Mesothelial cell of epicardium (in vitro differentiated cells): ENCODE measurements around the gene LRRK1. TPM values are rescaled to one million over a fixed set of nuclear protein-coding genes. Genes with fewer than 3 reads are reported as not detected.
A peak's percentile ranks its signal among the peaks of the same experiment; 100 is the strongest.

Source experiments
- DNase-seq, 2 experiments: peaks; one replicate each; pipeline ENCODE4 v3.0.0; 2021; ENCODE audit warnings: low spot score in 2 of 2; ENCODE audit not compliant: unreplicated experiment in 2 of 2
- H3K27ac Mint-ChIP-seq: 2 replicates; pipeline ENCODE4 v1.8.0; 2021; ENCODE audit warnings: mixed read lengths
- H3K27me3 Mint-ChIP-seq: 2 replicates; pipeline ENCODE4 v1.8.0; 2021; ENCODE audit warnings: low read depth, mixed read lengths
- H3K36me3 Mint-ChIP-seq: 2 replicates; pipeline ENCODE4 v1.8.0; 2021; ENCODE audit warnings: mixed read lengths
- H3K4me1 Mint-ChIP-seq: 2 replicates; pipeline ENCODE4 v1.8.0; 2021; ENCODE audit warnings: mixed read lengths
- H3K4me3 Mint-ChIP-seq: 2 replicates; pipeline ENCODE4 v1.8.0; 2021; ENCODE audit warnings: mild to moderate bottlenecking, moderate library complexity, mixed read lengths
- H3K9me3 Mint-ChIP-seq: 2 replicates; pipeline ENCODE4 v1.8.0; 2021; ENCODE audit warnings: mixed read lengths
- total RNA-seq: library from RNA; stranded (reverse); gene quantifications from 3 replicates; pipeline ENCODE4 v1.2.1, GENCODE V29; 2021
- TF ChIP-seq, protein P1 (sequence below): fragments of 200-600 bp; sonication (generic); IDR thresholded peaks from one replicate; pipeline ENCODE4 v1.5.0; 2021; ENCODE audit warnings: antibody characterized with exemption; ENCODE audit not compliant: unreplicated experiment

LRRK1 gene
- total RNA-seq, 1 donor from 2014 or later: 2.3 TPM

DNA sequence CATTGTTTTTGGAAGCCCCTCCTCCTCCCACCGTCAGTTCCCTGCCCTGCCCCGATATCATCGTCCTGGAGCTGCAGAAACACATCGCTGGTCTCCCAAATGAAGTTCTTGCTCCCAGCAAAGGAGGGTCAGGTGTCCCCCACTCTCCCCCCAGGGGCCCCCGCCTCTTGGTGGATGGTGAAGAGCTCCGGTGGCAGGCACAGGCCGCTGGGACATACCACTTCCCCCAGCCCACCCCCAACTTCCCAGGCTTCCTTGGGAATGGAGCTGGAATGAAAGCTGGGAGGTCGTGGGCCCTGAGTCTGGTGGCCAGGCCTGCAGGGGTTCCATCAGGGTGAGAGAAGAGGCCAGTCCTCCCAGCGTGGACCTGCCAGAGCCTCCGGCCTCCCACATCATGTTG, 195.0 kb downstream of the LRRK1 start:
- Mint-ChIP-seq H3K27ac (no peak overlapping the region), H3K27me3 (no peaks in the 10 kb centered on the region), H3K9me3 (no peaks in the 10 kb centered on the region), H3K4me1 (peaks cover 23% of the 10 kb centered on the region), H3K36me3 (no peaks in the 10 kb centered on the region), H3K4me3 (no peak overlapping the region)
- DNase-seq: no peak
- TF ChIP-seq, protein P1, sequence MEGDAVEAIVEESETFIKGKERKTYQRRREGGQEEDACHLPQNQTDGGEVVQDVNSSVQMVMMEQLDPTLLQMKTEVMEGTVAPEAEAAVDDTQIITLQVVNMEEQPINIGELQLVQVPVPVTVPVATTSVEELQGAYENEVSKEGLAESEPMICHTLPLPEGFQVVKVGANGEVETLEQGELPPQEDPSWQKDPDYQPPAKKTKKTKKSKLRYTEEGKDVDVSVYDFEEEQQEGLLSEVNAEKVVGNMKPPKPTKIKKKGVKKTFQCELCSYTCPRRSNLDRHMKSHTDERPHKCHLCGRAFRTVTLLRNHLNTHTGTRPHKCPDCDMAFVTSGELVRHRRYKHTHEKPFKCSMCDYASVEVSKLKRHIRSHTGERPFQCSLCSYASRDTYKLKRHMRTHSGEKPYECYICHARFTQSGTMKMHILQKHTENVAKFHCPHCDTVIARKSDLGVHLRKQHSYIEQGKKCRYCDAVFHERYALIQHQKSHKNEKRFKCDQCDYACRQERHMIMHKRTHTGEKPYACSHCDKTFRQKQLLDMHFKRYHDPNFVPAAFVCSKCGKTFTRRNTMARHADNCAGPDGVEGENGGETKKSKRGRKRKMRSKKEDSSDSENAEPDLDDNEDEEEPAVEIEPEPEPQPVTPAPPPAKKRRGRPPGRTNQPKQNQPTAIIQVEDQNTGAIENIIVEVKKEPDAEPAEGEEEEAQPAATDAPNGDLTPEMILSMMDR: no peak

DNA sequence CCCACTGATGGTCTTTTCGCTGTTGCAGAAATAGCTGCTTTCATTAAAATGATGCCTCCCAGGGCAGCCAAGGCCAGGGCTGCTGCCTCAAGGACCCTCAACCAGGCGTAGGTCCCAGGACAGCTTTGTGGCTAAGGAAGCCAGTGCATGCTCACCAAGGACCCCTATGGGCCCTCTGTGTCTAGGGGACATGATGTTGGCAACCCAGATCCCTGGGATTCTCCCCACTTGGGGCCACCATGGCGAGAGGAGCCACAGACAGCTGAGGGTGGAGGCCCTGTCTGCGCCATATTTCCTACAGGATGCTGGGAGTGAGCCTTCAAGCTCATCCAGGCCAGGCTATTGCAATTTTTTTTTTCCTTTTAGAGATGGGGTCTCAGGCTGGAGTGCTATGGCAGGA, 195.5 kb downstream of the LRRK1 start:
- Mint-ChIP-seq H3K4me3 (no peak overlapping the region), H3K9me3 (no peaks in the 10 kb centered on the region), H3K36me3 (no peaks in the 10 kb centered on the region), H3K4me1 (peaks cover 23% of the 10 kb centered on the region), H3K27ac (no peak overlapping the region), H3K27me3 (no peaks in the 10 kb centered on the region)
- no peak for DNase-seq
- TF ChIP-seq, protein P1: no peak

DNA sequence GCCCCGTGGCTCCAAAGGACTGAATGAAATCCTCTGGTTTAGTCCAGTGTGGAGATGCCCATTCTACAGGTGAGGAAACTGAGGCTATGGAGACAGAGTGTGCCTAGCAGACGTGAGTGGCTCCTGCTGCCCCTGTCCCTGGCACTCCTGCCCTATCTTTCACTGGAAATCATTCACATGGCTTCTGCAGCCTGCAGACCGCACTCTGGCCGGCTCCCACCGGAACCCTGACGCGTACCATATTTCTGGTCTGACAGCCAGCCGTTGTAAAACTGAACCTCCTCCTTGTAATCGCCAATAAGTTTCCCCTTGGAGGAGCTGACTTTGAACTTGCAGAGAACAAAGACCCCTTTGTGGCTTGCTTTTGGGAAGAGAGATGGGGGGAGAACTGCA, 196.2 kb downstream of the LRRK1 start:
- Mint-ChIP-seq H3K27me3 (no peaks in the 10 kb centered on the region), H3K4me1 (peaks cover 23% of the 10 kb centered on the region), H3K4me3 (no peak overlapping the region), H3K27ac (peak overlapping the region; percentile 78), H3K9me3 (no peaks in the 10 kb centered on the region), H3K36me3 (no peaks in the 10 kb centered on the region)
- TF ChIP-seq, protein P1: no peak
- no peak for DNase-seq

DNA sequence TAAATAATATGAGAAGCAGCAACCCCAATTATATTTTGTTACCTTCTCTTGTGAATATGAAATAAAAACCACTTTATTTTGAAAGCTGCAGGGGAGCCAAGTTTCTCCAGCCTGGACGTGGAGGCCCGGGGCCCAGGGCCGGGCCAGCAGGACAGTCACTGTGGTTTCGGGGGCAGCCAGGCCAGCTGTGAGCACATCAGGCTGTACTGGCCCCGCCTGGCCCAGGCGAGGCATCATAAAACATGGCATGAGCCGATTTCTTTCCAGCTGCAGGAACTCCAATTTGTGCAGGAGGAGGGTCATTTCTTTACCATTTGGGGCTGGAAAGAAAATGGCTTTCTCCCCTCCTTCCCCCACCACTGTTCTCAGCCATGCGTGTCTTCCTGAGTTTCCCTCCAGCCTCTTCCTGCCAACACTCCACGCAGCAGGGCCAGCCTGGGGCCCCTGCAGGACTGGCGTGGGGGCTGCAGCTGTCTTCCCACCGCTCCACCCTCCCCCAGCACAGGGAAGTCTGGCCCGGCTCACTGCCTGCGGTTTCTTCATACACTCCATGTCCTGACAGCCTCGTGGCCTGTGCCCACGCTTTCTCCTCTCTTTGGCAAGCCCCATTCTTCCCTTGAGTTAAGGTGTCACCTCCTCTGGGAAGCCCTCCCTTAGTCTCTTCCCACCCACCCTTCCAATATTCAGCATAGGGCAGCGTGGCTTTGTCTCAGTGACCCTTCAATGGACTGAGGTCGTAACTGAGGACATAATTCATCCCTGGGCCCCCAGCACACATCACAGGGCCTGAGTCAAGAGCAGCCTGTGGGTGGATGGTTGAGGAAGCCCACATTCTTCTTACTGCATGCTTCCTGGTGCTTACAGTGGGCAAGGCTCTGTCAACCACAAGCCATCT, 196.9 kb downstream of the LRRK1 start:
- Mint-ChIP-seq H3K27me3 (no peaks in the 10 kb centered on the region), H3K9me3 (no peaks in the 10 kb centered on the region), H3K27ac (peak overlapping the region; percentile 78), H3K36me3 (no peaks in the 10 kb centered on the region), H3K4me1 (peaks cover 23% of the 10 kb centered on the region), H3K4me3 (no peak overlapping the region)
- TF ChIP-seq, protein P1: no peak
- no peak for DNase-seq

DNA sequence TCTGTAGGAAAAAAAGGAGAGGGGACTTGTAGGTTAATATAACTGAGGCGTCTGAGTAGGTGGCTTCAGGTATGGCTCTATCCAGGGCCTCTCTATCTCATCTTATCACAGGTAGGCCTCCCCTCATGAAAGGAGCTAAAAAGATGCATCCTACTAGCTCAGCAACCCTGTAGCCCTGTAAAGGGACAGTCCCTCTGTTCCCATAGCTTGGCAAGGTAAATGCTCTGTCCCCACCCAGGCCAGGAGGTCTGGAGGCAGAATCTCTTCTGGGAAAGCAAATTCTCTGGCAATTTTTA, 197.5 kb downstream of the LRRK1 start:
- DNase-seq: no peak
- Mint-ChIP-seq H3K27ac (no peak overlapping the region), H3K27me3 (no peaks in the 10 kb centered on the region), H3K4me3 (no peak overlapping the region), H3K4me1 (peaks cover 24% of the 10 kb centered on the region), H3K9me3 (no peaks in the 10 kb centered on the region), H3K36me3 (no peaks in the 10 kb centered on the region)
- TF ChIP-seq, protein P1: no peak
